ENCODE results near the gene TBC1D9B.
"Not testable (repeated sequence)": the region's sequence is repeated elsewhere in the genome, so short reads cannot be mapped to it uniquely, and the experiment has no call there.

Gene TBC1D9B

GRCh38 chr5:179883163-179883562, 24.5 kb downstream of the TBC1D9B start:
- no peak for DNase-seq

DNA sequence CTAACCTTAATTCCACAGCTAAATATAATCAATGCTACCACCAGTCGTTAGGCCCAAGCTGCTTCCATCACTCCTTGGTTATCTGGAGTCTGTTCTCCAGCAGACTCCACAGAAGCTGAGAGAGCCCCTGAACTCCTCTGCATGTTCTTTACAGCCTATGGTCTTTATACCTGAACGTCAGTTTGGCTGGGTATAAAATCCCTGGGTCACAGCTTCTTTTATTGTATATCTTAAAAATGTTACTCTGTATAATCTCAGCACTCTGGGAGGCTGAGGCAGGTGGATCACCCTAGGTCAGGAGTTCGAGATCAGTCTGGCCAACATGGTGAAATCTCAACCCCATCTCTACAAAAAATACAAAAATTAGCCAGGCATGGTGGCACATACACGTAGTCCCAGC, 25.4 kb downstream of the TBC1D9B start:
- no peak for DNase-seq

GRCh38 chr5:179880848-179881590, 26.7 kb downstream of the TBC1D9B start:
- no peak for DNase-seq

GRCh38 chr5:179880066-179880650, 27.5 kb downstream of the TBC1D9B start:
- DNase-seq, result no peak

DNA sequence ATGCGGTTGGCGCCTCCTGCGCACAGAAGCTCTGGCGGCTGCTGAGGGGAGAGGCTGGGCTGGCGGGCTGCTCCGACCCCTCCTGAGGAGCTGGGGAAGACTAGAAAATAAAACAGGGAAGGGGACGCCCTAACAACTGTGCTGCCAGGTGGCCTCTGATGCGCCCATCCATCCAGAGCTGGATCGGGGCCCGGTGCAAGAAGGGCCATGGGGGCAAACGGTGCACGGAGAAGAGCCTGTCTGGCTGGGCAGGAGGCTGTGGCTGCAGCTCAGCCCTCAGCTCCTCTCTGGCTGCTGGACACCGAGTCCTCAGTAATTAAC, 28.0 kb downstream of the TBC1D9B start:
- no peak for DNase-seq

DNA sequence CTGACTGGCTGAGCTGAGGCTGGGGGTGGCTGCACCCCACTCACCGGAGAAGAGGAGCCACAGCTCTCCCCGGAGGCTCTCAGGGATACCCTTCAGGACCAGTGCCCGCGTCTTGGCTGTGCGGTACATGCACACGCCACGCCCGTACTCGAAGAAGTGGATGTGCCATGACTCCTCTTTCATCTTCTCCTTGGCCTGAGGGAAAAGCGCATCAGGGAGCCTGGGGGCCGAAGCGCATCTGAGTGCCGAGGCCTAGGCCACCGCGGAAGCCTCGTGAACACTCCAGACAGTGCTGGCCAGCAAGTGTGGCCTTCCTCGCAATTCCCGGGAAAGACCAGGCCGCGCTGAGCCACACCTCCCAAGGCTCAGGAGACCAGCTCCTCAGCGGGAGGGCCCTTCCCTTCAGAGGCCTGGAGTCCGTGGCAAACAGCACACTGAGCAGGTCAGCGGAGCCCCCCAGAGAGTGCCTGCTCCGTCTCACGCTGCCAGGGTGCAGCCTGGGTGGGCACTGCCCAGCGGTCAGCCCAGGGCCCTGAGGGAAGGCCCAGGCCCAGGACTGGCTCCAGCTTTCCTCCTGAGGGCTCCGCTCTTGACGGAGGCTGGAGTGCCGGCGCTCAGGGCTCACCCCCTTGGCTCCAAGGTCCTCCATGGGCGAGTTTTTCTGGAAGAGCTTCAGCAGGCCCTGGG, 28.6 kb downstream of the TBC1D9B start:
- no peak for DNase-seq

- no peak for DNase-seq
Measured at GRCh38 chr5:179878222-179879002, 29.3 kb downstream of the TBC1D9B start.

GRCh38 chr5:179876610-179876952, 31.1 kb downstream of the TBC1D9B start:
- DNase-seq, result peak; percentile 18

DNA sequence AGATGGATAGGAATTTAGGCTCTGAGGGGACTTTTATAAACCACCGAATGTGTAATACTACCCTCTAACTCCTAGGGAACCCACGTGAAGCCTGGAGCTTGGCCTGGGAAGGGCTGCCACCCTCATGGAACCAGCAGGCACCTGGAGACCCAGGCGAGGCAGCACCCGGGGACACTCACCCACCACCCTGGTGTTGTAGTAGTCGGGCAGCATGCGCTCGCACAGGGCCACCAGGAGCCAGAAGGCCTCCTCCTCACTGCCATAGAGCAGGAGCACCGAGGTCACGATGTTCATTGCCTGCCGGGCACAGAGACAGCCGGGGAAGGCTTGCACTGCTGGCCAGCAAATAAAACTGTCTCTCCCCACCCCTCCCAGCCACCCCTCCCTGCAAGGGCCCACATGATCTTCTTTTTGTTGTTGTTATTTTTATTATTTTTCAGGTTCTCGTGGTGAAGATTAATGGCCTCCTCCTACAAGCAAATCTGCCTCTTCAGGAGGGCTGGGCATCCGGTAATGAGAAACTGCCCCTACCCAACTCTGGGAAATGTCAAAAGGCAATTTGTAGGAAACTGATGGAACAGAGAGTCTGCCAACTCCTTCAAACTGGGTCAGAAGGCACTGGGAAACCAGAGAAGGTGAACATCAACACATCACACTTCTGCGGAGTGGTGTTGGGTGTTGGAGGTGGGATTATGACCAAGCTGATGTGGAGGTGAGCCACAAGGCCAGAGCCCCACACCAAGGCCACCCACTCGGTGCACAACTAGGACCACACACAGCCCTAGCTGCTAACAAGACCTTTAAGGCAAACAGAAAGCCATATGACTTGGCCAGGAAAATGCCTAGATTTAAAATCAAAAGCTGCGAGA, 31.7 kb downstream of the TBC1D9B start:
- no peak for DNase-seq

DNA sequence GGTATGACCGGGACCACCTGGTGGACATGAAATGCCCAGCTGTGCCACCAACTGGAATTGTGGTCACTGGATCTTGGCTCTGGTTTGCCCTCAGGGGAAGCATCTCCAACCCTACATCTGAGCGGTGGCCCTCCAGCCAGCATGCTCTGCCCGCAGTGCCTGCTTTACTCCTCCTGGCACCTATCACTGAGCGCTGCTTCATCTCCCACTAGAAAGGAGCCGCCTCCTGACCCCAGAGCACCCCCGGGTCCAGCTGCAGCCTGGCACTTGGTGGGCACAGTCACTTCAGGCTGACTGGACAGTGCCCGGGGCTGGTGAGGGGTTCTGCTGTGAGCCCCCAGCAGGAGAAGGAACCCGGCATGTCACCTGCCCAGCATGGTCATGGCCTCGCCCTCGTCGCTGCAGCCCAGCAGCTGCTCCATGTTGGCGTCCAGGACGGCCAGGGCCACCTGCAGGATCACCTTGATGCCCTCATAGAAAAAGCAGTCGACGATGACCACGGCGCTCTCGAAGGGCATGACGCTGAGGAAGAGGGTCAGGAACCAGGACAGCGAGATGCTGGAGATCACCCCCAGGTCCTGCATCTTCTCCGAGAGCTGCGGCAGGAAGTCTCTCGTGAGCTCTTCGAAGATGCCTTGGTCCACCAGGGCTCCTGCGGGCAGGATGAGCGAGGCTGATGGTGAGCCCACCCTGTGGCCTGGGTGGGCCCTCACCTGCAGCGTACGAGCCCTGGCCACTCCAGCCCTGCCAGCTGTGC, 33.0 kb downstream of the TBC1D9B start:
- no peak for DNase-seq

DNA sequence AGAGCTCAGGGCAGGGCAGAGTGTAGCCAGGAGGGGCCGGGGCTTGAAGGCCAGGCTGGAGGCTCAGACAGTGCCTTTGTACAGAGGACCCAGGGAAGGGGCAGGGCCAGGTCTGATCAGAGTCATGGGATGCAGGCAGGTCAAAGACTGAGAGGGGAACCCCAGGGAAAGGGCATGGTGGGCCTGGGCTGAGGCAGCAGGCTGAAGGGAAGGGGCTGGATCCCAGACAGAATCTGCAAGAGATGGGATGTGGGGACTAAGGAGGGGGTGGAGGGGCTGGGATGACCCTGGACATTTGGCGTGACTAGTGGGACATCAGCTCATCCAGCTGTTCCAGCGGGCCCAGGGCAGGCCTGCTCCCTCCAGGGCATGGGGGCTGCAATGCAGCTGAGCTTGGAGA, 33.6 kb downstream of the TBC1D9B start:
- DNase-seq, result no peak

- DNase-seq, result no peak
Measured at GRCh38 chr5:179873588-179874110, 34.0 kb downstream of the TBC1D9B start.

DNA sequence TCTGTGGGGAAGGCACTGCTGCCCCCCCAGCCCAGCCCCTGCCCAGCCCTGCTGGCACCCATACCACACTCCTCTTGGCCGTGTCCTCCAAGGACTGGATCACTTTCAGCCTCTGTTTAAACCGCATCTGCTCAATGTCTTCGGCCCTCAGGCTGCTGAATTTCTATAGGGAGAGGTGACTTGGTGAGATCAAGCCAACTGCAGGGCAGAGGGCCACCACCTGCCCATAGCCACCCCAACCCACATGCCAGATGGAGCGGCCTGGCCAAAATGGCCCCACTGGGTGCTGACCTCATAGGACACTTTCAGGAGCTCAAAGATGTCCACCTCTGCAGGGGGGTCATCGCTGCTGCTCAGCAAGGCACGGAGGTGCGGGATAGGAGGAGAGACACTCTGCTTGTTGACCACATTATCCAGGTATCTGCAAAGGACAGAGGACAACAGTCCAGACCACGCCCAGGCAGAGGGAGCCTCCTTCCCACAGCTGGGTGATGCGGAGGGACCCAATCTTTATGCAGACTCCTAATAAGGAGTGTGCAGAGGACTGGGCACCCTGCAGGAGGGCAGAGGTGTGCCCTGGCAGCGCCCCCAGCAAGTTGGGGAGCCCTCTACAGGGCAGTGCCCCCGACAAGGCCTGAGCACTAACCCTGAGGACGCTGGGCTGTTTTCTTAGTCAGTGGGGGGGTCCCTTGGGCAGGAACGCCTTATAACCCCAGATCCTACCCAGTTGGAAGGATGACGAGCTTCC, 34.7 kb downstream of the TBC1D9B start:
- no peak for DNase-seq

- DNase-seq, result no peak
Measured at GRCh38 chr5:179872055-179872827, 35.5 kb downstream of the TBC1D9B start.

GRCh38 chr5:179871533-179871932, 36.2 kb downstream of the TBC1D9B start:
- DNase-seq, result not testable (repeated sequence)

DNA sequence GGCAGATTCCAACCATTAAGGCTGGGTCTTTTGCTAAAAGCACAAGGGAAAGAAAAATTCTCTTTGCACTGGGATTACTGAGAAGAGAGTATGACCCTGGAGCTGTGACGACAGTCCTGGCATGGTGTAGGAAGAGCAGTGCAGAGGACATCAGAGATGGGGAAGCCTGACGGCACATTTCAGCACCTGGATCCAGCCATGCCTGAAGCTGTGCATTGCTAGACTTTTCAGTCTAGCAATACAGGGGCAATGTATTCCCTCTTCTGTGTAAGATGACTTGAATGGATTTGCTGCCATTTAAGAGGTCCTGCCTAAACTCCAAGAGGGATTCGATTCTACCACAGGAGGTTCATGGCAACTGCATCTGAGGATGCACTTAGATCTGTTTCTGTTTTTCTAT, 36.7 kb downstream of the TBC1D9B start:
- no peak for DNase-seq

GRCh38 chr5:179870403-179870903, 37.2 kb downstream of the TBC1D9B start:
- no peak for DNase-seq

- DNase-seq, result no peak
Measured at GRCh38 chr5:179869641-179870402, 37.9 kb downstream of the TBC1D9B start.

GRCh38 chr5:179869101-179869500, 38.6 kb downstream of the TBC1D9B start:
- DNase-seq, result no peak

Data from inflammatory macrophage treated with lipopolysaccharide for 4 hours (primary cell).